GM23248 (cell line): ENCODE results near the gene SLC23A1.

ENCODE experiments used
- EZH2 ChIP-seq: fragments of 200-600 bp; sonication (generic); IDR thresholded peaks from 2 replicates; pipeline ENCODE4 v1.6.1; 2018; ENCODE audit warnings: antibody characterized with exemption, mild to moderate bottlenecking; ENCODE audit not compliant: insufficient read depth, poor library complexity, severe bottlenecking
- EZH2phosphoT487 ChIP-seq: fragments of 200-600 bp; sonication (generic); IDR thresholded peaks from 2 replicates; pipeline ENCODE4 v1.6.1; 2018; ENCODE audit warnings: antibody characterized with exemption, moderate library complexity, mild to moderate bottlenecking, low read depth; ENCODE audit not compliant: insufficient read depth

- TF ChIP-seq EZH2 (no peak), EZH2phosphoT487 (no peak)
These were observed 12.9 kb upstream of the SLC23A1 start for GRCh38 chr5:139395844-139396640.
